Parathyroid adenoma (tissue), 2 donors: ENCODE measurements around the gene PARVB.

Experiments
- H2AFZ ChIP-seq: fragments of 300-600 bp; sonication (generic); one replicate; pipeline ENCODE4 v1.7.0; 2017; ENCODE audit warnings: antibody characterized with exemption, mild to moderate bottlenecking
- H3K27ac ChIP-seq: fragments of 300-600 bp; sonication (generic); one replicate; pipeline ENCODE4 v1.7.0; 2017
- H3K27me3 ChIP-seq: fragments of 300-600 bp; sonication (generic); one replicate; pipeline ENCODE4 v1.7.0; 2017; ENCODE audit warnings: low read length; ENCODE audit not compliant: control insufficient read depth, insufficient read depth
- H3K36me3 ChIP-seq: fragments of 300-600 bp; sonication (generic); one replicate; pipeline ENCODE4 v1.7.0; 2017; ENCODE audit warnings: low read length; ENCODE audit not compliant: control insufficient read depth, insufficient read depth
- H3K4me1 ChIP-seq: fragments of 300-600 bp; sonication (generic); one replicate; pipeline ENCODE4 v1.7.0; 2017; ENCODE audit warnings: control low read depth
- H3K4me2 ChIP-seq: fragments of 300-600 bp; sonication (generic); one replicate; pipeline ENCODE4 v1.7.0; 2017; ENCODE audit warnings: low read length
- H3K4me3 ChIP-seq: fragments of 300-600 bp; sonication (generic); one replicate; pipeline ENCODE4 v1.7.0; 2017; ENCODE audit warnings: low read depth, low read length
- H3K79me2 ChIP-seq: fragments of 300-600 bp; sonication (generic); one replicate; pipeline ENCODE4 v1.7.0; 2017; ENCODE audit warnings: control low read depth
- H3K9ac ChIP-seq: fragments of 300-600 bp; sonication (generic); one replicate; pipeline ENCODE4 v1.7.0; 2017; ENCODE audit warnings: mild to moderate bottlenecking
- H3K9me3 ChIP-seq: fragments of 300-600 bp; sonication (generic); one replicate; pipeline ENCODE4 v1.7.0; 2017; ENCODE audit warnings: low read length; ENCODE audit not compliant: control insufficient read depth
- CTCF ChIP-seq: fragments of 300-600 bp; sonication (generic); IDR thresholded peaks from one replicate; pipeline ENCODE4 v1.7.0; 2017; ENCODE audit warnings: antibody characterized with exemption, mild to moderate bottlenecking
- donor health status: primary hyperparathyroidism.

PARVB gene

GRCh38 chr22:44136112-44136511 lies 112.0 kb downstream of the PARVB start:
- Histone ChIP-seq H3K9ac (no peak overlapping the region), H3K27ac (no peak overlapping the region), H2AFZ (no peak overlapping the region), H3K9me3 (no peaks in the 10 kb centered on the region), H3K36me3 (no peaks in the 10 kb centered on the region), H3K4me1 (no peaks in the 10 kb centered on the region), H3K79me2 (no peaks in the 10 kb centered on the region), H3K4me3 (no peak overlapping the region), H3K4me2 (no peak overlapping the region), H3K27me3 (no peaks in the 10 kb centered on the region)
- no peak for TF ChIP-seq CTCF

- no peak overlapping the region for H3K27ac ChIP-seq
- no peak overlapping the region for H3K4me3 ChIP-seq
- H2AFZ ChIP-seq: no peak overlapping the region
- H3K4me2 ChIP-seq: no peak overlapping the region
- no peaks in the 10 kb centered on the region for H3K9me3 ChIP-seq
- no peak for TF ChIP-seq CTCF
- H3K27me3 ChIP-seq: no peaks in the 10 kb centered on the region
- H3K9ac ChIP-seq: no peak overlapping the region
- no peaks in the 10 kb centered on the region for H3K79me2 ChIP-seq
- no peaks in the 10 kb centered on the region for H3K4me1 ChIP-seq
- no peaks in the 10 kb centered on the region for H3K36me3 ChIP-seq
Measured at GRCh38 chr22:44136786-44137185, 112.7 kb downstream of the PARVB start.

DNA sequence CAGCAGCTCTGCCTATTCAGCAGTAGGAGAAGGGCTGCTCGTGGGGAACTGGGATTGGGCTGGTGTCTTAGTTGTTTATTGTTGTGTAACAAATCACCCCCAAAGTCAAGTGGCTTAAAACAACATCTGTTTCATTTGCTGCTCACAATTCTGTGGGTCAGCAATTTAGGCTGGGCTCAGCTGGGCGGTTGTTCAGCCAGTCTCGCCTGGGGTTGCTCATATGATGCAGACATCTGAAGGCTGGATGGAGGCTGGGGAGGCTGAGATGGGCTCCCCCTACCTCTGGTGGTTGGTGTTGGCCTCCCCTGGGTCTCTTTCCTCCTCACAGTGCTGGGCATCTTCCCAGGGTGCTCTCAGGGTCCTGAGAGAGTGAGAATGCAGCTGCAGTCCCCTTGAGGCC lies 113.3 kb downstream of the PARVB start:
- Histone ChIP-seq H3K36me3 (no peaks in the 10 kb centered on the region), H3K27me3 (no peaks in the 10 kb centered on the region), H3K4me1 (no peaks in the 10 kb centered on the region), H3K4me2 (no peak overlapping the region), H2AFZ (no peak overlapping the region), H3K79me2 (no peaks in the 10 kb centered on the region), H3K9me3 (no peaks in the 10 kb centered on the region), H3K27ac (no peak overlapping the region), H3K9ac (no peak overlapping the region), H3K4me3 (no peak overlapping the region)
- TF ChIP-seq CTCF: no peak

DNA sequence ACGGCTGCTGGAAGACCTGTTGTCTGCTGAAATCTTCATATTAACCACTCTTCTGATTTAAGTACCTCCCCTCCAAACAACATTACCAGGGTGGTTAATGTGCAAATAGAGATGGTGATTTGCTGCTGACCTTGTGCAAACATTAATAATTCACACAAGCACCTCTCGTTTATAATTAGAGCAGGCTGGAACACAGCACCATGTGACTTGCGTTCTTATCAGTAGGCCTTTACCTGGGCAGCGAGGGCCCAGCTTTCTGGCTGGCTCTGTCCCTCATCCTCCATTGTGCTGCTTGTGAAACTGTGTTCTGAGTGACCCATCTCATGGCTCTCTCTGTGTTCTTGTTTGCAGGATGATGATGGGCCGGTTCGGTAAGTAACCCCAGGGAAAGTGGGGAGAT lies 115.7 kb downstream of the PARVB start:
- TF ChIP-seq CTCF: no peak
- Histone ChIP-seq H2AFZ (no peak overlapping the region), H3K79me2 (no peaks in the 10 kb centered on the region), H3K4me3 (no peak overlapping the region), H3K9me3 (no peaks in the 10 kb centered on the region), H3K4me2 (no peak overlapping the region), H3K27ac (no peak overlapping the region), H3K27me3 (no peaks in the 10 kb centered on the region), H3K9ac (no peak overlapping the region), H3K36me3 (no peaks in the 10 kb centered on the region), H3K4me1 (no peaks in the 10 kb centered on the region)

DNA sequence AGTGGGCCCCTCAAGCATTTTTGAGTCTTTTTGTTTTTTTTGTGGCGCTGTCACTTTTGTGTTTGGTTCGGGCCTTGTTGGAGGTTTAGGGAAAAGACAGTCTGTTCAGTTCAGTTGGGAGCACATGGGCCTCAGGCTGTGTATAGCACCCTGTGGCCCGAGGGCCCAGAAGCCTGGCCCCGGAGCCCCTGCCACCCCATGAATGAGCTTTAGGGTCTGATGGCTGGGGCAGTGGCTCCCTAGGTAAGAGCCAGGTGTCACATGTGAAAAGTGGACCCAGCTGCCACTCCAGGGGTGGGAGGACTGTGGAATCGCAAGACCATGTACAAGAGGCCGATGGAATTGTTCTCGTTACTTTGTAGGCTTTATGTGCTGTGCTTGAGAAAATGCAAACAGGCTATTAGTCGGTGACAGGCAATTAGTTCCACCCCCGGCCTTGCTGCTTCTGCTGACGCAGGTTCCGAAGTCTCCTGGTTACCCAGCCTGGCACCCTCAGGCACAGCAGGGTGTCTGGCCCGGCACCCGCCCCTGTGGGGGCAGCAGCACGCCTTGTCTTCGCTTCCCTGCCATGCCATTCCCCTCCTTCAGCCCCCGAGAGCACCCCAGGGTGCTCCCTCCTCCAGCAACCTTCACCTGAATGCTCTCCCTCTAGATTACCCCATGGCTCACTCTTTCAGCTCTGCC lies 118.5 kb downstream of the PARVB start:
- no peak overlapping the region for H3K27ac ChIP-seq

More for the DNA sequence above, 118.5 kb downstream of the PARVB start:
- H3K4me1 ChIP-seq: no peaks in the 10 kb centered on the region
- H3K4me2 ChIP-seq: no peak overlapping the region
- H3K9ac ChIP-seq: no peak overlapping the region
- no peaks in the 10 kb centered on the region for H3K27me3 ChIP-seq
- H3K36me3 ChIP-seq: no peaks in the 10 kb centered on the region
- no peak overlapping the region for H2AFZ ChIP-seq
- no peak overlapping the region for H3K4me3 ChIP-seq
- no peaks in the 10 kb centered on the region for H3K79me2 ChIP-seq
- no peak for TF ChIP-seq CTCF
- H3K9me3 ChIP-seq: no peaks in the 10 kb centered on the region
